ENCODE measurements around the gene NAA40. TPM values are rescaled to one million over a fixed set of nuclear protein-coding genes. Genes with fewer than 3 reads are reported as not detected.

NAA40 gene
- total RNA-seq, 1 donor from 2014 or later: 9.8 TPM

Small RNA genes lying within 50 kb of the gene (small RNA-seq; reads per million reads assigned to genes)
- not detected for gene RNU6-45P

Other genes with a start within 250 kb of the NAA40 start
- 90.3 TPM for gene ZFTA, start 170.2 kb upstream of the NAA40 start, total RNA-seq
- gene SPINDOC, start 125.5 kb upstream of the NAA40 start, total RNA-seq: 12.2 TPM
- gene MARK2, start 99.9 kb upstream of the NAA40 start, total RNA-seq: 10.8 TPM
- gene RCOR2, start 21.8 kb upstream of the NAA40 start, total RNA-seq: 9.5 TPM
- 190 TPM for gene COX8A, start 35.6 kb downstream of the NAA40 start, total RNA-seq
- gene OTUB1, start 47.4 kb downstream of the NAA40 start, total RNA-seq: 25.3 TPM
- gene FLRT1, start 96.9 kb downstream of the NAA40 start, total RNA-seq: 5.0 TPM
- gene MACROD1, start 227.1 kb downstream of the NAA40 start, total RNA-seq: 16.2 TPM
- gene STIP1, start 247.2 kb downstream of the NAA40 start, total RNA-seq: 69.4 TPM